HL-60 (cell line): ENCODE measurements around the gene KDM1B.
A peak's percentile ranks its signal among the peaks of the same experiment; 100 is the strongest.

ENCODE experiments used
- CTCF ChIP-seq: IDR thresholded peaks from one replicate; pipeline ENCODE4 v1.5.1; 2011; ENCODE audit warnings: low read length, control low read depth, inconsistent platforms; ENCODE audit not compliant: insufficient read depth
- GABPA ChIP-seq: IDR thresholded peaks from 2 replicates; pipeline ENCODE4 v1.6.1; 2012; ENCODE audit warnings: low read depth
- POLR2AphosphoS5 ChIP-seq: IDR thresholded peaks from 2 replicates; pipeline ENCODE4 v1.6.1; 2012; ENCODE audit warnings: low read depth
- TF ChIP-seq, protein P1 (sequence below): IDR thresholded peaks from 2 replicates; pipeline ENCODE4 v1.6.1; 2012; ENCODE audit warnings: low read depth; ENCODE audit not compliant: insufficient replicate concordance

- TF ChIP-seq CTCF (no peak), POLR2AphosphoS5 (0 out of 2 replicates have a peak, but pooled peaks have one; percentile 6), GABPA (no peak)
- TF ChIP-seq, protein P1, sequence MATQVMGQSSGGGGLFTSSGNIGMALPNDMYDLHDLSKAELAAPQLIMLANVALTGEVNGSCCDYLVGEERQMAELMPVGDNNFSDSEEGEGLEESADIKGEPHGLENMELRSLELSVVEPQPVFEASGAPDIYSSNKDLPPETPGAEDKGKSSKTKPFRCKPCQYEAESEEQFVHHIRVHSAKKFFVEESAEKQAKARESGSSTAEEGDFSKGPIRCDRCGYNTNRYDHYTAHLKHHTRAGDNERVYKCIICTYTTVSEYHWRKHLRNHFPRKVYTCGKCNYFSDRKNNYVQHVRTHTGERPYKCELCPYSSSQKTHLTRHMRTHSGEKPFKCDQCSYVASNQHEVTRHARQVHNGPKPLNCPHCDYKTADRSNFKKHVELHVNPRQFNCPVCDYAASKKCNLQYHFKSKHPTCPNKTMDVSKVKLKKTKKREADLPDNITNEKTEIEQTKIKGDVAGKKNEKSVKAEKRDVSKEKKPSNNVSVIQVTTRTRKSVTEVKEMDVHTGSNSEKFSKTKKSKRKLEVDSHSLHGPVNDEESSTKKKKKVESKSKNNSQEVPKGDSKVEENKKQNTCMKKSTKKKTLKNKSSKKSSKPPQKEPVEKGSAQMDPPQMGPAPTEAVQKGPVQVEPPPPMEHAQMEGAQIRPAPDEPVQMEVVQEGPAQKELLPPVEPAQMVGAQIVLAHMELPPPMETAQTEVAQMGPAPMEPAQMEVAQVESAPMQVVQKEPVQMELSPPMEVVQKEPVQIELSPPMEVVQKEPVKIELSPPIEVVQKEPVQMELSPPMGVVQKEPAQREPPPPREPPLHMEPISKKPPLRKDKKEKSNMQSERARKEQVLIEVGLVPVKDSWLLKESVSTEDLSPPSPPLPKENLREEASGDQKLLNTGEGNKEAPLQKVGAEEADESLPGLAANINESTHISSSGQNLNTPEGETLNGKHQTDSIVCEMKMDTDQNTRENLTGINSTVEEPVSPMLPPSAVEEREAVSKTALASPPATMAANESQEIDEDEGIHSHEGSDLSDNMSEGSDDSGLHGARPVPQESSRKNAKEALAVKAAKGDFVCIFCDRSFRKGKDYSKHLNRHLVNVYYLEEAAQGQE, result no peak
Measured at GRCh38 chr6:18221288-18221615, 66.0 kb downstream of the KDM1B start.
